ENCODE data around the gene TNNI2.
"Not testable (repeated sequence)": the region's sequence is repeated elsewhere in the genome, so short reads cannot be mapped to it uniquely, and the experiment has no call there.

Gene TNNI2

DNA sequence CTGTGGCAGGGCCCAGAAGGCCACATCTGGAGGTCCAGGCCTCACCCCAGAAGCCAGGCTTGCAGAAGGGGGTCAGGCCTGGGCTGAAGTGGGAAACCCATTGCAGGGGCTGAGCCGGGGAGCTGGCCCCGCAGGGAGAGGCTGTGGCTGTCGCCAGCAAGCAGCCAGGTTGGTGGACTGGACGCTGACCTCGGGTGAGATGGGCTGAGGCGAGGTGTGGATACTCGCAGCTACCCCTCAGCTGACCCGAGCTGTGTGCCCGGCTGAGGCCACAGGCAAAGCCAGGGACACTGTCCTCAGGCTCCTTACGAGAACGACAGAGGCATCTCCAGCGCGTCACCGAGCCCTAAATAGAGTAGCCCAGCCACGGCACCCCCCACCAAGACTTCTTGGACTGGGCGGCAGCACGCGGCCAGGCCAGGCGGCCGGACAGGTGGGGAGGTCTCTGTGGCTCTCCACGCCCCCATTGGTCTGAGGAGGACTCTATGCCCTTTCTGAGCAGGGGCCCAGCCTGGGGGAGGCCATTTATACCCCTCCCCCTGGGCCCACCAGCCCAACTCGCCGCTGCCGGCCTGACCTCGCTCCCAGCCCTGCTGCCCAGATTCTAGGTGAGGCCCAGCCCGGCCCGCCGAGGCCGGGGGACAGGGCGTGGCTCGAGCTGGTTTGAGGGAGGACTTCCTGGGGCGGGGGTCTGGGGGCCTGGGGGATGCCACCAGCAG lies at the start of gene TNNI2:
Gene TNNI2 (plus strand): TSS at position 556 of the 719 bp plus-strand sequence. CDS start 716 bp downstream, outside the sequence.
- no peak for DNase-seq

DNA sequence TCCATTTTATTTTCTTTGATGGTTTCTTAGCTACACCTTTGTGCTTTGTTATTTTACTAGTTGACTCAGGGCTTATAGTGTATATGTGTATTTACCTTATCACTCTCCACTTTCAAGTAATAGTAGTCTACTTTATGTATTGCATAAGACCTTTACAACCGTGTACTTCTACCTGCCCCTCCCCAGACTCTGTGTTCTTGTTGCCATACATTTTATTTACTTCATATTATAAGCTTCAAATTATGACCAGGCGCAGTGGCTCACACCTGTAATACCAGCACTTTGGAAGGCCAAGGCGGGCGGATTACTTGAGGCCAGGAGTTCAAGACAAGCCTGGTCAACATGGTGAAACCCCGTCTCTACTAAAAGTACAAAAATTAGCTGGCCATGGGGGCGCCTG lies 46.9 kb upstream of the TNNI2 start:
- DNase-seq: no peak

DNA sequence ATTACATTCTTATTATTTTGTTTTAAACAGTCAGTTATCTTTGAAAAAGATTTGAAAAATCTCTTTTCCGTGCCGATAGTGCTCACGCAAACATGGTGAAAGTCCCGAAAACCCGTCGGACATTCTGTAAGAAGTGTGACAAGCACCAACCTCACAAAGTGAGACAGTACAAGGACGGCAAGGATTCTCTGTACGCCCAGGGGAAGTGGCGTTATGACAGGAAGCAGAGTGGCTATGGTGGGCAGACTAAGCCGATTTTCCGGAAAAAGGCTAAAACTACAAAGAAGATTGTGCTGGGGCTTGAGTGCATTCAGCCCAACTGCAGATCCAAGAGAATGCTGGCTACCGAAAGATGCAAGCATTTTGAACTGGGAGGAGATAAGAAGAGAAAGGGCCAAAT lies 46.3 kb upstream of the TNNI2 start:
- no peak for DNase-seq

DNA sequence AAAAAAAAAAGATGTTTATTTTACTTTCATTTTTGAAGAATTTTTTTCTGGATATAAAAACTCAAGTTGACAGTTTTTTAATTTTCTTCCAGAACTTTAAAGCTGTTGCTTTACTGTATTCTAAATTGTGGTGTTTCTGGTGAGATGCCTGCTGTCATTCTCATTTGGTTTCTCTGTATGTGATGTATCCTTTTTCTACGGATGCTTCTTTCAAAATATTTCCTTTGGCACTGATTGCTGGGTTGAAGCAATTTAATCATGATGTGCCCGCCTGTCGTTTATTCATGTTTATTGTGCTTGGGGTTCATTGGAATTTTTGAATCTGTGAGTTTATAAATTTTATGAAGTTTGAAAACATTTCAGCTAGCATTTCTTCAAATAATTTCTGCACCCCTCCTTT lies 45.7 kb upstream of the TNNI2 start:
- no peak for DNase-seq

DNA sequence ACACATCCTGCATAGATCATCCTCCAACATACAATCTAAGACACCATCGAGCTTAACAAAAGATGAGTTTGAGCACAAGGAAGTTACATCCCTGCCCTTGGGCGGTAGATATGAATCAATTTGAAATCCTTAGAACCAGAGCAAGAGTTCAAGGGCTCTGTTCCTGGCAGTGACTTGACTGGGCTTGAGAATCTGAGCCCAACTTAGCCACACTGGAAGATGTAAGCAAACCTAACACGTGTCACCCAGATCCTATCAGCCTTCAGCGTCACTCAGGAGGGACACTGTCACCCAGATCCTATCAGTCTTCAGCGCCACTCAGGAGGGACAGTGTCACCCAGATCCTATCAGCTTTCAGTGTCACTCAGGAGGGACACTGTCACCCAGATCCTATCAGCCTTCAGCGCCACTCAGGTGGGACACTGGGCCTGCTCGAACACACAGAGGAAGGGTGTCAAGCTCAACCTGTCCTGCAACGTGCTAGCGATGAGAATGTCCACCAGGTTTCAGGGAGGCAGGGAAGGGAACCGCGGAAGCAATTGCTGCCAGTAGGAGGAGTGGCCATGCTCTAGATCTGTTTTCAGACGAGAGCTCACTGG lies 42.3 kb upstream of the TNNI2 start:
- no peak for DNase-seq

DNA sequence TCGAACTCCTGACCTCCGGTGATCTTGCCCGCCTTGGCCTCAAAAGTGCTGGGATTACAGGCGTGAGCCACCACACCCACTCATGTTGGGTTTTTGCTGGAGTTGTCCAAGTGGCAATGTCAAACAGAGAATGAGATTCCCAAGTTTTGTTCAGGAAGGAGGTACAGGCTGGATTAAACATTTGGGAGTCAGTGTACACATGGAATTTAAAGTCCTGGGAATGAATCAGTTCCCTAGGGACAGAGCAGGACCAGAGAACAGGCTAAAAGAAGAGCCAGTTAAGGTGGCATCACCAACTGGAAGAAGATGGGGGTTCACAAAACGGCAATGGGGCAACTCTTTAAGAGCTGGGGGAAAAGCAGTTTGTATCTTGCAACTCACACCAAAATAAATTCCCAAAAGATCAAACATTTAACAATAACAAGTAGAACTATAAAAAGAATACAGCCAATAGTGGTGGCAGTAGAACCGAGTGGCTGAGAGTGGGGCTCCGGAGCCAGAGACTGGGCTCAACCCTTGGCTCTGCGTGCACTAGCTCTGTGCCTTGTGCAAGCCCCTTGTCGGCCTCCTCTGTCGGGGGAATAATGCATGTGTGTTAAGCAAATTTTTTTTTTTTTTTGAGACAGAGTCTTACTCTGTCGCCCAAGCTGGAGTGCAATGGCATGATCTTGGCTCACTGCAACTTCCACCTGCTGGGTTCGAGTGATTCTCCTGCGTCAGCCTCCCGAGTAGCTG lies 41.2 kb upstream of the TNNI2 start:
- no peak for DNase-seq

DNA sequence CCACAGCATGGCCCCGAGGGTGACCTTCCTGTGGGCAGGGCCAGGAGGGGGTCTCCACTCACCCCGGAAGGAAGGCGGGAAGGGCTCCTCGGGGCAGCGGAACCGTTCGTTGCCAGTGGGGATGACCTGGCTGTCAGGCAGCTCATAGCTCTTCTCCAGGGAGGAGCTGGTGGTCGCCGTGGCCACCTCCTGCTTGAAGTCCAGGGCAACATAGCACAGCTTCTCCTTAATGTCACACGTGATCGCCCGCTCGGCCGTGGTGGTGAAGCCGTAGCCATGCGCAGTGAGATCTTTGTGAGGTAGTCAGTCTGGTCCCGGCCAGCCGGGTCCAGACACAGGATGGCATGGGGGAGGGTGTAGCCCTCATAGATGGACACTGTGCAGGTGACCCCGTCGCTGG lies 35.5 kb upstream of the TNNI2 start:
- DNase-seq: no peak

DNA sequence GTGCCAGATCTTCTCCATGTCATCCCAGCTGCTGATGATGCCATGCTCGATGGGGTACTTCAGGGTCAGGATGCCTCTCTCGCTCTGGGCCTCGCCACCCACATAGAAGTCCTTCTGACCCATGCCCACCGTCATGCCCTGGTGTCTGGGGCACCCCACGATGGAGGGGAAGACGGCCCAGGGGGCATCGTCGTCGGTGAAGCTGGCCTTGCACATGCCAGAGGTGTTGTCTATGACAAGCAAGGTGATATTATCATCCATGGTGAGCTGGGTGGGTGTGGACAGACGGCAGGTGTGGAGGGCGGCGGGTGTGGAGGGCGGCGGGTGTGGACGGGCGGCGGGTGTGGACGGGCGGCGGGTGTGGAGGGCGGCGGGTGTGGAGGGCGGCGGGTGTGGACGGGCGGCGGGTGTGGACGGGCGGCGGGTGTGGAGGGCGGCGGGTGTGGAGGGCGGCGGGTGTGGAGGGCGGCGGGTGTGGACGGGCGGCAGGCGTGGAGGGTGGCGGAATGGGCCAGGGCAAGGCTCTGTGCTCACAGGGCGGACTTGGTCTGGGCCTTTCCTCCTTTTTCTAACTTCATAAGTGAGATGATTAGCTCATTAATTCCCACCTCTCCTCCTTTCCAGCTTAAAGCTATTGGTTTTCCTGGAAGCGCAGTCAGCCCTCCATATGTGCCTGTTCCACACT lies 34.8 kb upstream of the TNNI2 start:
- DNase-seq: not testable (repeated sequence)

DNA sequence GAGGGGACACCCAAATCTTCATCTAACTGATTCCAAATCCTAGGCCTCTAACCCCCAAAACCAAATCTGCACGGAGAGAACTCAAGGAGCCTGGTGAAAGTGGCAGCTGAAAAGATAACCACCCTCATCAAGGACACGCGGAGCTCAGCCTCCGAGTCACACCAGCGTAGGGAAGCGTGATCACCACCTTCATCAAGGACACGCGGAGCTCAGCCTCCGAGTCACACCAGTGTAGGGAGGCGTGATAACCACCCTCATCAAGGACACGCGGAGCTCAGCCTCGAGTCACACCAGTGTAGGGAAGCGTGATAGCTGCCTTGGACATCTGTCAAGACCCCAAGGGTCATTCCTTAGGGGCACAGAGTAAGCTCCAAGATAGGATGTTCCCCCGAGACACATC lies 33.3 kb upstream of the TNNI2 start:
- no peak for DNase-seq

DNA sequence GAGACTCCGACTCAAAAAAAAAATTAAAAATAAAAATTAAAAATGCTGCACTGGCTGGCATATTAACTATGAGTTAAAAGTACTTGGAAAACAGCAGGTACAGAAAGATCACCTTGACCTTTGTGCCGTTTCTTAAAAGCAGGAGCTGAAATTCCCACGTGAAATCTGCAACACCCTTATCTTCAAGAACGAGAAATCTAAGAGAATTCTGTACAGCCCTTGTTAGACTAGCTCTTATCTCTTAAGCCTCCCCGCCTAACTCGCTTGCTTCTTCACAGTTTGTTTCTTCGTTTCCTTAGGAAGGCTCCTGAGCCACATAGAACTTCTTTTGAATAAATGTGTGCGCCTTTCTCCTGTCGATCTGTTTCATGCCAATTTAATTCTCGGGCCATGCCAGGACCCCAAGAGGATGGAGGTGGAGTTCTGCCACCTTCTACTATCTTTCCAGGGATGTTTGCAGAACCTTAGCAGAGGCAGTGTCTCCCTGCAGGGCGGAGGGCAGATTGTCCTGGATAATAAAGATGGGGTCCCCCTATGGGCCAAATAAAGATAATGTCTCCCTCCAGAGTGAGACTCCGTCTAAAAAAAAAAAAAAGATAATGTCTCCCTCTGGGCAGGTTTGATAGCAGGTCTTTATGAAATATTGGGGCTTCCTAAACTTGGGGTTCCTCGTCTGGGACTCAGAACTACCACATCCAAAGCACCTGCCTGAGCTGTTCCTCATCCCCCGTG lies 31.4 kb upstream of the TNNI2 start:
- no peak for DNase-seq

DNA sequence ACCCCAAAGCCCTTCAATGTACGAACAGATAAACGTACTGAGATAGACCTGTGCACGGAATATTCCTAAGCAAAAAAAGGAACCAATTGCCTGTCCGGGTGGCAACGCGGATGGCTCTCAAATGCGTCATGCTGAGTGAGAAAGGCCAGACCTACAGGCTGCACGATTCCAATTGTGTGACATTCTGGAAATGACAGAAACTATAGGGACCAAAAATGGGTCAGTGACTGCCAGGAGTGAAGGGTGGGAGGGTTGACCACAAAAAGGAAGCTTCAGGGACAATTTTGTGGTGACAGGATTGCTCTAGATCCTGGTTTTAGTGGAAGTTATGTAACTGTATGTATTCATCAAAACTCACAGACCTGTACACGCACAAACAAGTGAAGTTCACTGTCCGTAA lies 28.0 kb upstream of the TNNI2 start:
- DNase-seq: no peak

DNA sequence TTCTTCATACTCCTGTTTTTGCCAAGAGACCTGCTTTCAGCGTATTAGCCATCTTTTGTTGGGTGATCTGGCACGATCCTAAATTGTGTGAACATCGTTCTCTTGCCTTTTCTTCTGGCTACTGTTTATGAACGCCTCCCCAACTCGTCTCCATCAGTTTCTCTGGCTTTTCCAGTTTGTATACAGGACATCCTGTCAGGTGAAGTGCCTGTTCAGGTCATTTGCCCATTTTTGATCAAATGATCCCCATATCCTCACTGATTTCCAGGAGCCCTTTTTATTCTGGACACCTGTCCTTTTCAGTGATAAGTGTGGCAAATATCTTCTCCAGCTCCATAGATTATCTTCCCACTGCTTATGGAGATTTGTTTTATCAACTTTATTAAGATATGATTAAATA lies 26.5 kb upstream of the TNNI2 start:
- no peak for DNase-seq

DNA sequence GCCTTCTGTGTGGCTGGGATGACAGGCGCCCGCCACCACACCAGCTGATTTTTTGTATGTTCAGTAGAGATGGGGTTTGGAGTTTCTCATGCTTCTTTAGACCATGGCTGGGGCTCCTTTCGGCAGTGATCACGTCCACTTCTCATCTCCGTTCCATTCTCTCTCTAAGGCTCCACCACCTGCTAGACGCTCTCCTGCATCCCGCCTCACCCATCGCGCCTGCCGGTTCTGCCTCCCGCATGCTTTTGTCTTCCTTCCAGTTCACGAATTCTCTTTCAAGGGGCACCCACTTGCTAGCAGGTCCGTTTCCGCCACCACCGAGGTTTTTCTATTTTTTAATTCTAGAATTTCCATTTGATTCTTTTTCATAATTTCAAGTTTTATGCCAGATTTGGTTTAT lies 26.0 kb upstream of the TNNI2 start:
- DNase-seq: no peak

DNA sequence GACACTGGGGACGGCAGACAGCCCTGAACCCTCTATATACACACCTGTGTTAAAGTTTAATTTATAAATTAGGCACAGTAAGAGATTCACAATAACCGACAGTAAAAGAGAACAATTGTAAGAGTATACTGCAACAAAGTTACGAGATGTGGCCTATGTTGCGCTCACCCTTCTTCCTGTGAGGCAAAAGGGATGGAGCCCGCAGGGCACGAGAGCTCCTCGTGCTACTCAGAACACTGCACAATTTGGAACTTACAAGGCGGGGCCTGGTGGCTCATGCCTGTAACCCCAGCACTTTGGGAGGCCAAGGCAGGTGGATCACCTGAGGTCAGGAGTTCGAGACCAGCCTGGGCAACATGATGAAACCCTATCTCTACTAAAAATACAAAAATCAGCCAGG lies 25.4 kb upstream of the TNNI2 start:
- DNase-seq: not testable (repeated sequence)

DNA sequence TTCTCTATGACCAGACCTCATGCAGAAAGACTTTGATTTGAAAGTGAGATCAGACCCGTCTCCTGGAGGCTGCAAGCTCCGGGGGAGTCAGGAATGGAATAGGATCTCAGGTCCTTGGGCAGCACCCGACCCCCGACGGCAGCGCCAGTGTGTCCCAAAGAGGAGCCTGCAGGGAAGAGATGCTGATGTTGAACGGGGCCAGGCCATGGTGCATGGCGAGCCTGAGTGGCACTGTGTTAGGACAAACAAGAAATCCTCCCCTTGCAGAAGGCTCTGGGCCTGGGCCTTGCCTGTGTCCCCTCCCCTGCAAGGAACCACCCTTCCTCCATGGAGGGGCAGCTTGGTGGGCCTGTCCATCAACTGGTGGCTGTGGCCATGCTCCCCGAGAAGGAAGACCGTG lies 24.1 kb upstream of the TNNI2 start:
- no peak for DNase-seq

DNA sequence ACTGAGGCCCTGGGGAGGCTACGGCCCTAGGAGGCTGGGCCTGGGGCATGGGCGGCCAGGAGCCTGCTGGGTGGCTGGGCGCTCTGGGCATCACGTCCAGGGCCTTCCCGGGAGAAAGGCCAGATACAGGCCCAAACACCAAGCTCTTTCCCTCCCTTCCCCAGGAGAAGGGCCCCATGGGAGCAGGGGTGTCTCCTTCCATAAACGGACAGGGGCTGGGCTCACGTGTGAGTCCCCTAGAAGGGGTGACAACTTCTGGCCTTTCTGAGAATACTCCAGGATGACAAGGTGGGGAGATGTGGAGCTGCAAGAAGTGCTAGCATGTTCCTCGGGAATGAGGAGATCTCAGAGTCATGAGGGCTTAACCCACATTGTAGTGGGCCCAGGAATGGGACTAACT lies 23.5 kb upstream of the TNNI2 start:
- no peak for DNase-seq

DNA sequence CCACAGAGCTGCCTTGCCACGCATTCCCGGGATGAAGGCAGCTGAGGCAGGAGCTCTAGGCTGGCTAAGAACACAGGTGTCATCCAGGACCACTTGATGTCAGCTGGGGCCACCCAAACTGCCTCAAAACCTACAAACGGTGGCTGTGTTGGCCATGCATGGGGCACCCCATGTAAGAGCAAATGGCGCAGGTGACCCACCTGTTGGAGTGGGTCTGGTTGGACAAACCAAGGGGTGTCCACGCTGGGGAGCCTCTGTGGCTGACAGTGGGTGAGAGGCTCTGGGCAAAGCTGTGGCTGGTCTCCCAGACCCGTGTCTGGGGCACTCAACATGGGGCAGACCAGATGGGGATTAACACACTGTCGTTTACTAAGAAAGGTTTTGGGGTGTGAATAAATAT lies 23.0 kb upstream of the TNNI2 start:
- no peak for DNase-seq

DNA sequence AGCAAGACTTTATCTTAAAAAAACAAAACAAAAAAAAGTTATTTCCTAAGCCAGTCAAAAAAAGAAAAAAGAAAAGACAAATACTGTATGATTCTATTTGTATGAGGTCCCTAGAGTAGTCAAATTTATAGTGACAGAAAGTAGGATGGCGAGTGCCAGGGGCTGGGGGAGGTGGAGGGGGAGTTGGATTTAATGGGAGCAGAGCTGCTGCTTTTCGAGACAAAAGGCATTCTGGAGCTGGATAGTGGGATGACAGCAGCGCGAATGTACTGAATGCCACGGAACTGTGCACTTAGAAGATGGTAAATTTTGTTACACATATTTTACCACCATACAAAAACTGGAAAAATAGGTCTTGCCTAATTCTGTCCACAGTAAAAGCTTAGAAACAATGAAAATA lies 21.8 kb upstream of the TNNI2 start:
- no peak for DNase-seq

DNA sequence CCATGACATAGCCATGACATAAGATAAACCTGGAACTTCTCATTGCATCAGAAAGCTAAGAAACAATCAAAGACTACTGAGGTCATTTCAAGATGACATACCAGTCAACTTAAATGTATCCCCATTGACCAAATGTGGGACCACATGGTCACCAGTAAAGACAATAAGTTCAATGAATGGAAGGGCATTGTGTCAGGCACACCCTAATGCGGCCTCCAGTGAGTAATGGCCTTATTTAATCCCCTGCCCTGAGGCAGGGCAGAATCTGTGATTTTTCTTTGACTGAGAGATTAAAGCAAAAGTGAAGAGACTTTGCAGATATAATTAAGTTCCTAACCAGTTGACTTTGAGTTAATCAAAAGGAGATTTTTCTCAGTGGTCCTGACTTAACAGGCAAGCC lies 21.3 kb upstream of the TNNI2 start:
- no peak for DNase-seq

DNA sequence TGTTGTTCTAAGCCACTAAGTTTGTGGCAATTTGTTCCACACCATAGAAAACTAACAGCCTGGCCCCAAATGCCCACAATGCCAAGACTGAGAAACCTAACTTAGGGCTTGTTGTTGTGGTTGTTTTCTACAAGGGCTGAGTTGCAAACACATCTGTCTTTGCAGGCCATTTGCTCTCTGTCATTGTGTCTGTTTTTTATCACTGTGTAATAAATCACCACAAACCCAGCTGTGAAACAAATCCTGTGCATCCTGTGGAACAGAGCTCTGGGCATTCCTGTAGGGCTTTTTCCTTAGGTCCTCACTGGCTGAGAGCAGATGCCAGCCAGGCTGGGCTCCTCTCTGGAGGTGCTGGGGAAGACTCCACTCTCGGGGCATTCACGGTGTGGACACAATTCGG lies 19.7 kb upstream of the TNNI2 start:
- DNase-seq: no peak

DNA sequence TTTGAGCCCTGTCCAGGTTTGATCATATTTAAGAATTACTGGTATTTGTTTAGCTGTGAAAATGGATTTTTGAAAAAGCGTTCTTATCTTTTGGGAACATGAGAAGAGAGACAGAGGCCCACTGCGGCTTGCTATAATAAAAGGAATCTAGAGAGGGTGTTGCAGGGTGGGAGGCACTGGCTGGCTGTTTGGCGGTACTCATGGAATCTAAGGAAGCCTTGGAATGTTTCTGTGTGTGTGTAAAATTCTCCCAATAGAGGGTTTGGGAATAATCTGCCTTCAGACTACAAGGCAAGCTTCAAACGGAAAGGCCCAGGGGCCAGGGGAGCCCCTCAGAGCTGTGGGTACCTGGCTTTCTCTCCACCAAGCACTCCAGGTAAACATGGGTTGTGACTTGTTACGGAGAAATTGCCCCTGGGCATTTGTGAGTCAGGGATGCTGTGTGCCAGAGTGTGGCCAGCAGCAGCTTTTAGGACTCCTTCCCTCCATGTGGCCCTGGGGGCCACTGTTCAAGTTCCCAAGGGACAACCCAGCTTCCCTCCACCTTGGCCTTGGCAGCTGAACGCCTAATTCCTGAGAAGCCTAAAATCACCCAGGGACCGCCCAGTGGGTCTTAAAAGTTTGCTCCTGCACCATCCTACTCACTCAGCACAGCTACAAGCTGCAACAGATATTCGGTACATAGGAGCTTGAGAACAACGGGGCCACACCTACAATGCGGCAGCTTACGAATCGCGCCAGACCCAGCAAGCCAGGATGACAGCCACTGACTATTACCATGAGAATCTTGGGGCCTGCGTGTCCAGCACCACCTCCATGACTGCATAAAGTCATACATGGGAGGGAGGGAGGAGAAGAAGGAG lies 18.1 kb upstream of the TNNI2 start:
- DNase-seq: no peak

DNA sequence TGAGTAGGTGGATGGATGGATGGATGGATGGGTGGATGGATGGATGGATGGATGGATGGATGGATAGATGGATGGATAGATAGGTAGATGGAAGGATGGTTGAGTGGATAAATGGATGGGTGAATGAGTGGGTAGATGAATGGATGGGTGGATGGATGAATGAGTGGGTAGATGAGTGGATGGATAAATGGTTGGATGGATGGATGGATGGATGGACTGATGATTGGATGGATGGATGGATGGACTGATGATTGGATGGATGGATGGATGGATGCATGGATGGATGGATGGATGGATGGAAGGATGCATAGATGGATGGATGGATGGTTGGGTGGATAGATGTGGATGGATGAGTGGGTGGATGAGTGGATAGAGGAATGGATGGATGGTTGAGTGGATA lies 17.2 kb upstream of the TNNI2 start:
- DNase-seq: no peak

Measured in CD4-positive, alpha-beta T cell treated with Interleukin-12 subunit alpha and Interleukin-12 subunit beta, for 1 hour (primary cell).